Transverse colon (tissue), 3 donors: ENCODE measurements around the gene NKPD1.

Experiments
- CTCF ChIP-seq, 5 experiments: fragments of 200-600 bp in 3 of 5; fragments of 450-650 bp in 2 of 5; sonication (generic) in 3 of 5; IDR thresholded peaks; 1 replicate in 2 of 5; 2 replicates in 3 of 5; pipeline ENCODE4 v1.5.1; 2016 to 2017; ENCODE audit warnings: antibody characterized with exemption in 5 of 5, inconsistent platforms in 3 of 5, mild to moderate bottlenecking in 2 of 5, moderate library complexity in 1 of 5
- POLR2A ChIP-seq: fragments of 450-650 bp; IDR thresholded peaks from one replicate; pipeline ENCODE4 v1.6.1; 2016; ENCODE audit warnings: antibody characterized with exemption, mild to moderate bottlenecking, moderate library complexity

- TF ChIP-seq CTCF (IDR thresholded peaks at IDR 0.05) (no peak), POLR2A (no peak)
These were observed 20.7 kb downstream of the NKPD1 start for GRCh38 chr19:45140144-45140503.
